ENCODE results near the gene SNAP25.

SNAP25 gene

GRCh38 chr20:10338426-10339180 lies 120.0 kb downstream of the SNAP25 start:
- no peak for DNase-seq (ENCODE audit: low read depth)
- no peak for TF ChIP-seq CTCF (IDR thresholded peaks at IDR 0.05; ENCODE audit: control insufficient read depth, extremely low read depth, insufficient read depth)
- H3K4me3 ChIP-seq (ENCODE audit: low read depth, low read length): no peak overlapping the region

GRCh38 chr20:10339609-10340008 lies 121.0 kb downstream of the SNAP25 start:
- no peak for DNase-seq (ENCODE audit: low read depth)
- TF ChIP-seq CTCF (IDR thresholded peaks at IDR 0.05; ENCODE audit: control insufficient read depth, extremely low read depth, insufficient read depth): no peak
- no peak overlapping the region for H3K4me3 ChIP-seq (ENCODE audit: low read depth, low read length)

GRCh38 chr20:10342152-10342551 lies 123.5 kb downstream of the SNAP25 start:
- DNase-seq (ENCODE audit: low read depth): no peak
- H3K4me3 ChIP-seq (ENCODE audit: low read depth, low read length): no peak overlapping the region
- no peak for TF ChIP-seq CTCF (IDR thresholded peaks at IDR 0.05; ENCODE audit: control insufficient read depth, extremely low read depth, insufficient read depth)

GRCh38 chr20:10344953-10345352 lies 126.3 kb downstream of the SNAP25 start:
- no peak overlapping the region for H3K4me3 ChIP-seq (ENCODE audit: low read depth, low read length)
- no peak for DNase-seq (ENCODE audit: low read depth)
- TF ChIP-seq CTCF (IDR thresholded peaks at IDR 0.05; ENCODE audit: control insufficient read depth, extremely low read depth, insufficient read depth): no peak

- TF ChIP-seq CTCF (IDR thresholded peaks at IDR 0.05; ENCODE audit: control insufficient read depth, extremely low read depth, insufficient read depth): no peak
- DNase-seq (ENCODE audit: low read depth): no peak
- no peak overlapping the region for H3K4me3 ChIP-seq (ENCODE audit: low read depth, low read length)
These were observed 128.7 kb downstream of the SNAP25 start for GRCh38 chr20:10347086-10347880.

GRCh38 chr20:10349118-10349517 lies 130.5 kb downstream of the SNAP25 start:
- no peak for TF ChIP-seq CTCF (IDR thresholded peaks at IDR 0.05; ENCODE audit: control insufficient read depth, extremely low read depth, insufficient read depth)
- no peak overlapping the region for H3K4me3 ChIP-seq (ENCODE audit: low read depth, low read length)
- no peak for DNase-seq (ENCODE audit: low read depth)
